ENCODE data around the gene CEP104.

The CEP104 gene

DNA sequence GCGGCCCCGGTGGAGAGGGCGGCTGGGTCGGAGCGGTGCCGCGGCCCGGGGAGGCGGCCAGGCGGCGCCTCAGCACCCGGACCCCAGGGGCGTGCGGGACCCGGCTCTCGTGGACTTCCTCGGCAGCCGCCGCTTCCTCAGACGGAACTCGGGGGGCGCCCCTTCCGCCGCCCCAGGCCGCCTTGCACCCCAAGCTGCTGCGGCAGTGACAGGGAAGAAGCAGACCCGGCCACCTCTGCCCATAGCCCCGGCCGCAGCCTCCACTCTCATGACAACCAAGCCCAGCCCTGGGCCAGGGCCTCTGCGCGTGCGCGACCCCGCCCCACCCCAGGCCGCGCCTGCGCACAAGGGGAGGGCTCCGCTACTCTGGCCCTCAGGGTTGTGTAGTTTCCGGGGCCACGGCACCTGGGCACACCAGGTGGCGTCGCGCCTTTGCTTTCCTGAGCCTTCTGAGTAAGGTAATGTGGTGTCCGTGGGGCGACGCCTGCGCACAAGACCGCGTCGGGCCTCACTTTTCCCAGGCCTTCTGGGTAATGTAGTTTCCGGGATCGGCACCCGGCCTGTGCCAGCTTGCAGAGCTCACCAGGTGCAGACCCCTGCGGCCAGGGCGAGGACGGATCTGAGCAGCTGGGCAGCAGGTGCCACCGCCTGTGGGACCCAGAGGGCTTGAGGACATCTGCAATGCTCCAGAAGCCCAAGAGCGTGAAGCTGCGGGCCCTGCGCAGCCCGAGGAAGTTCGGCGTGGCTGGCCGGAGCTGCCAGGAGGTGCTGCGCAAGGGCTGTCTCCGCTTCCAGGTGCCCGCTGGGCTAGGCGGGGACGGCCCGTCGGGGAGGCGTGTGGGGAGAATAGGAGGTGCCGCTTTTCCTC lies at the start of gene CEP104, which contains the start of gene DFFB:
Gene CEP104 (minus strand): TSS at position 289 of the 868 bp plus-strand sequence. CDS start 4,804 bp downstream, outside the sequence.
Gene DFFB (plus strand): TSS at position 554 of the 868 bp plus-strand sequence. CDS start 128 bp downstream, at position 682.
- peak; percentile 98 for DNase-seq

GRCh38 chr1:3906672-3907020 lies 49.6 kb upstream of the CEP104 start:
- DNase-seq: no peak

GRCh38 chr1:3905953-3906671 lies 49.1 kb upstream of the CEP104 start:
- no peak for DNase-seq

DNA sequence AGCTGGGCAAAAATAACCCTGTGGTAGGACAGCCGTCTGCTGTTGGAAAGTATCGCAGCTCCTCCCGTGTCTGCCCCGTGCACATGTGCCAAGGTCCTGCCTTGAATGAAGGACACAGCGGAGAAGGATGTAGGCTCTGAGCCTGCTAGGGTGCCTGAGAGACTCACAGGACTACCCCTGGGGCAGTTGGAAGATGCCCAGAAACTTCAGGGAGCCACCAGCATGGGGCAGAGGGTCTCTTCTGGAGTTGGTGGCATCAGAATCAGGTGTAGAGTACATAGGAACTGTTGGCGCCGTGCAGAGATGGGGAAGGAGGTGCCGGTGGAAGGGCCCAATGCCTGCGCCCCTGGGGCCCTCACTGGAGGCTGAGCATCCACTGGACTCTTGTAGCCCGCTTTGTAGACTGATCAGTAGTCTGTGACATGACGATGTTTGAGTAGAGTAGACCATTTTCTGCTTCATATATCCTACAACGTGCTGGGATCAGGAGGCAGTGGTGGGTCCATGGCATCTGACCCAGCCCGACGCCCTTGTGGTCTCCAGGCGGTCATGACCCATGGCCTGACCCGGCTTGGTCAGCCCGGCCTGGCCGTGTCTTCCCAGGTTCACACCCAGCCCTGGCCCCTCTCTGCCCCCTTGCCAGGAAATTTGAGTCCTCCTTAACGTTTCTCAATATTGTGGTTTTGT lies 48.4 kb upstream of the CEP104 start:
- no peak for DNase-seq

DNA sequence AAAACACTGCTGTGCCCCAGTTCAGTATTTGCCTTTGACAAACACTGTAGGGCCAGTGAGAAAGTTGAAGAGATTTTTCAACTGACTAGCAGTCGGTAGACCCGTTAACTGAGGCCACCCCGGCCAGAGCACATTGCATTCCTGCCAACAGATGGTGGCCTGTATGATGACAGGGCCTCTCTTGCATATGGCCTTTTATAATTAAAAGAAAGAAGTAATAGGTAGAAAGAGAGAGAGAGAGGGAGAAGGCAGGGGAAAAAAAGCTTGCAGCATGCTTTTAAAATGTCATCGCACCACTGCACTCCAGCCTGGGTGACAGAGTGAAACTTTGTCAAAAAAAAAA lies 47.8 kb upstream of the CEP104 start:
- no peak for DNase-seq

DNA sequence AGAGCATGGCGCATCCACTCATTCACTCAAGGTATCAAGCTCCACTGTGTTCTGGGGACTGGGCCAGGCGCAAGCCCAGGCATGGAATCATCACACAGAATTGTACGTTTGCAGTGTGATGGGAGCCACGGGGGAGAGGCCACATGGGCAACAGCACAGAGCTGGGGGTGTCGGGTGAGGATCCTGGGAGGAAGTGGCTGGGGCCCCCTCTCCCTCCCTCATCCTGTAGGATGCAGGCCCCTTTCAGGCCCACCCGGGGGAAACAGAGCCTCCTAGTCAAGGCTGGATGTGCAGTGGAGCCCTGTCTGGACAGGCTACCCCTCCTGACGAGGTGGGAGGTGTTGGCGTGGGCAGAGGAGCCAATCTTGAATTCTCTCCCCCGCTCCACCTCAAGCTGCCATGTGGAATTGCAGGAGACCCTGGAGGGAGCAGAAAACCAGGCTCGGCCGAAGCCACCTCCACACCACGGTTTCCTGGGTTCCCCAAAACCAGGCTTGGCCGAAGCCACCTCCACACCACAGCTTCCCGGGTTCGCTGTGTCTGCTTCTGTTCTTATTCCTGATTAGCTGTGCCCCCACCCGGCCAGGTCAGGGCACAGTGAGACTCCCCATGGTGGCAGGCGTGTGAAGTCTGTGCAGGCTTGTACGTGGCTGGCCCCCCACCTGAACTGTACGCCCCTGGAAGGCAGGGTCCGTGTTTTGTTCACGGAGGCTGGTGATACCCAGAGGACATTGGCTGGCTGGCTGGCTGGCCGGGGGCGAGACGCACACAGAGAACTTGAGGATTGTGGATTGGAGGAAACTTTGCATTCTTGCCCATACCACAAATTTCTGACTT lies 47.2 kb upstream of the CEP104 start:
- DNase-seq: no peak

DNA sequence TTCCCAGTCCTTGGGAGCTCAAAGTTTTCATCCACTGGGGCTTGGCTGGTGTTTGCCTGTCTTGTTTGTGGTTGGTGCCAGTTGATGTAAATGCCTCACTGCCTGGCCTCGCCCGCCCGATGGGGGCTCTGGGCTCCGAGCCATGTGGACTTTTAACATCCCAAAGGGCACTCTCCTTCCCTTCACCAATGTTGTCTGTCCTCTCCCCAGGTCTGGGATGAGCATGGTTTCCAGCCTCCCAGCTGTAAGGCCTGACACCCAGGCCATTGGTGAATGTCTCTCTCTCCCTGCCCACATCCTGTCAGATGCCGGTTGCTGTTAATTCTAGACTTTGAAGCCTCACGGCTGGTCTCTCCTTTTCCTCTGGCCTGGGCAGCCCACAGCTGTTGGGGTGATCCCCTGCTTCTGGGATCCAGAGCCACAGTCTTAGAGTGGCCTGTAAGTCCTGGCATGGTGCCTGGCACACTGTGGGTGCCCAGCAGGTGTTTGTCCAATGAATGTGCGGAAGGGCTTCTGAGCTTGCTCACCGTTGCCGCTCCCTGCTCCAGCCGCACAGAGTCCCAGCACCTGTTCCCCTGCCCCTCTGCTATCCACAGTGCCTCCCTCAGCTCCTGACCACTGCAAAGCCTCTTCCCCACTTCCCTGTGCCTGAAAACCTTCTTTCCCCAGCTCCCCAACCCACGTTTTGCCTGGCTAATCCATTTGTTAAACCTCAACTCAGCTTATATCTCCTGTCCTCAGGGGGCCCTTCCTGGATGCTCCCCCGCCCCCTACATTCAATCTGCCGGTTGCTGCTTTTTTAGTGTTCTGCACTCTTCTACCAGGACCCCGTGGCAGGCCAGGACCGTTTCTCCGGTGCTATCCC lies 46.4 kb upstream of the CEP104 start:
- DNase-seq: no peak

- DNase-seq: no peak
Measured at GRCh38 chr1:3902571-3903091, 45.6 kb upstream of the CEP104 start.

DNA sequence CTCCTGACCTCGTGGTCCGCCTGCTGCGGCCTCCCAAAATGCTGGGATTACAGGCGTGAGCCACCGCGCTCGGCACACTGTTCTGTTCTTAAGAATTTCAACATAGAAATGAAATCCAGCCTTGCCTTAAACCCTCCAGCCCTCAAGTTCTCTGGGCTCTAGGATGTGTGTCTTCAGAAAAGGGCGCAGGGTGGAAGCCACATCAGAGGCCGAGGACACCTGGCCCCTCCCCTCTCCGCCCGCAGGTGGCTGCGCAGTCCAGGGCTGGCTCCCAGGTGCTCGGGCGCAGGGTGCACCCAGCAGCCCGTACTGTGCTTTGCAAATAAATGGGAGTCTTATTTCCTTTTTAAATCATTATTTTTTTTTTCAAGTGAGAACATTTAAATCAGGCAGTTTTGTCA lies 45.1 kb upstream of the CEP104 start:
- no peak for DNase-seq

DNA sequence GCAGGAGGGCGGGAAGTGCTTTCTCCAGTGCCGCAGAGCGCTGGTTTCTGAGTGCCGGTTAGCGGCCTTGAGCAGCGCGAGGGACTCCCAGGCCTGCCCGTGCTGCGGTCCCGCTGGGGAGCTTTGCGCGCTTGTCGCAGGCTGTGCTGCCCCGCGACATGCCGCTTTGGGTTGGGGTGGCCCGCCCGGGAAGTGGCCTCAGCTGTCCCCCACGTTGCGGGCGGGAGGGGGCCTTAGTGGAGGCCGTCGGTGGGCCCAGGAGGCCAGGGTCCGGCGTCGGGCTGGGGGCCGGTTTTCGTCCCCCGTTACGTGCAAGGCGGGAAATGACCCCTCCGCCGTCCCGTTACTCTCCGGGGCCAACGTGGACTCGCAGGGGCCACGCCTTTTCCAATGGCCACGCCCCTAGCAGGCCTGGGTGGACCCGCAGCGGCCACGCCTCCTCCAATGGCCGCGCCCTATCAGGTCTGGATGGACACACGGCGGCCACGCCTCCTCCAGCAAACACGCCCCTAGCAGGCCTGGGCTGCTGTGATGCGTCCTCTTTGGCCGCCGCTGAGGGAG lies 44.0 kb upstream of the CEP104 start:
- peak; percentile 94 for DNase-seq

- peak; percentile 91 for DNase-seq
Measured at GRCh38 chr1:3900150-3900968, 43.3 kb upstream of the CEP104 start, which contains the start of gene C1orf174. TSS of gene C1orf174 (minus strand) at chr1:3900272. CDS start at chr1:3900186, 86 bp downstream.

GRCh38 chr1:3899754-3900149 lies 42.7 kb upstream of the CEP104 start:
- DNase-seq: peak; percentile 68

DNA sequence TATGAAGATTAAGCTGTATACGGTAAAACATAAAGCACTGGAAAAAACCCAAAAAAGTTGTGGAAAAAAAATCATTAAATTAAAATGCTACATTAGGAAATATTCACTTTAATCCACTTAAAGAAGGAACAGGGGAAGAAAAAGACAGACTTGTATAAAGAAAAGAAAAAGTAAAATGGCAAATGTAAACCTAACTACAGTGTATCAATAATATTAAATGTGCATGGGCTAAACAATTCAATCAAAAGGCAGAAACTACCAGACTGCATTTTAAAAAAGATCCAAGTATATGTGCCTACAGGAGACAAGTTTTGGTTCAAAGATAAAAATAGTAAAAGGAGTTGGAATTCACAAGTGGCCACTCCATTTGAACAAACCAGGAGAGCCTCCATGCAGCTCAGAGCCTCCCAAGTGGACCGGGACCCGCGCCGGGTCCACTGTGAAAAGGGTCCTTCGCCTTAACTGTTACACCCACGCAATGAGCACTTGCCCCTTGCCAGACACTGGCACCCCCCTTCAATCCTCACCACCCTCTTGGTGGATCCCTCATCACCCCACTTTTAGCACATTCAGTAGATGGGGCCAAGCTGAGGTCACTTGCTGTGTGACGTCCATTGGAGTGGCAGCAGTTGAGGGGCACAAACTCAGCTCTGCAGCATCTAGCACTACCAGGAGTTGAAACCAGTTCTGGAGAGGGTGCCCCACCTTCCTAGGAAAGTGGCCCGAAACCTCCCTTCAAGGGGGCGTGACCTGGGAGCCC lies 42.2 kb upstream of the CEP104 start:
- no peak for DNase-seq

DNA sequence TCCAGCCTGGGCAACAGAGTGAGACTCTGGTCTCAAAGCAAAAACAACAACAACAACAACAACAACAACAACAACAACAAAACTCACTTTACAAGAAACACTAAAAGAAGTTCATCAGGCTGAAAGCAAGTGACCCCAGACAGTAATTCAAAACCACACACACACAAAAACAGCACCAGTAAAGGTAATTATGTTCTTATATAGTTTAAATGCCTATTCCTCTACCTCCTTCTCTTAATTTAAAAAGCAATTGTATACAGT lies 41.4 kb upstream of the CEP104 start:
- DNase-seq: no peak

- no peak for DNase-seq
Measured at GRCh38 chr1:3896396-3897000, 39.5 kb upstream of the CEP104 start.

DNA sequence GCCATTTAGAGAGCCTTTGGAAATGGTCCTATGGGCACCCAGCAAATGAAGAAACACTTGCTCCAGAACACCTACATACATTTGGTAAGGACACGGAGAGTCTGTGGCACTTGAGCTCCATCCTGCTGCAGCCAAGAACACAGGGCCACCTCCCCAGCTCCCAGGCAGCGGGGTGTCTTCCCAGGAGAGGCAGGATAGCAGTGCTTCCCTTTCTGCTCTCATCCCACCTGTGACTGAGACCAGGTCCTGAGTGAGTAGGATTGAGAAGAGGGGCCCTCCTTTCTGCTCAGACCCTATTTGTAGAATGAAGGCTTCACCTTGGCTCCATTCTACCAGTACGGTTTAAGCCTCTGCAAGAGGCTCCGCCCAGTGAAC lies 38.9 kb upstream of the CEP104 start:
- no peak for DNase-seq

DNA sequence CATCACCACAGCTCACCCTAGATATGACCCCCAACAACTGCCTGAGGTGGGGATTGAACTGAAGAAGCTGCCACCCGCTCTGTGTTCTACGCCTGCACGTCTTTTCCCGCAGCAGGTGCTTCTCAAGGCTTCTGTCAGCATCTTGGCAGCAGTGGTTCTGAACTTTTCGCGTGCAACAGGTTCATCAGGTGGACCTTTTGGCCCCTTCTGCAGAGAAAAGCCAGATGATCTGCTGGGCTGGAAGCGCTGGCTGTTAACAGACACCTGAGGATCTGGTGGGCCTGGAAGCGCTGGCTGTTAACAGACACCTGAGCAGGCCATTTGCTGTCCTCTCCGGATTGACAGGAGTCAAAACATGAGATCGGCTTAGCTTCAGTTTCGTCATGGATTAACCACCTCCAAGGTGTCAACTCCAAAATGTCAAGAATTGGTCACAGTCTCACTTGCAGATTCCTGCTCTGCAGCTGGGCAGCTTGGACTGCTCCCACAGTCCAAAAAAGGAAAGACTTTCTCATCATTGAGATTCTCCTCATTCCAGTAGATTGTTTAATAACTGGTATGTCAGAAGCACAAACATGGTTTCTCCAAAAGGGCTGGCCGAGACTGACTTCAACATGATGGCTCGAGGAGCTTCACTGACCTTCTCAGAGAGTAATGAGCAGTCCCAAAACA lies 38.4 kb upstream of the CEP104 start:
- no peak for DNase-seq

GRCh38 chr1:3894626-3895278 lies 37.7 kb upstream of the CEP104 start:
- DNase-seq: no peak
